Subcutaneous adipose tissue (tissue), 4 donors: ENCODE data around the gene SLC27A4. TPM values are rescaled to one million over a fixed set of nuclear protein-coding genes. Genes with fewer than 3 reads are reported as not detected.

Experiments
- CTCF ChIP-seq: fragments of 450-650 bp; IDR thresholded peaks from one replicate; pipeline ENCODE4 v1.5.1; 2016; ENCODE audit warnings: low read depth, mild to moderate bottlenecking, control low read depth, antibody characterized with exemption, moderate library complexity
- total RNA-seq, 4 donors: library from RNA; depleted of rRNA; stranded (reverse); fragments of >200 nt; gene quantifications; one replicate each; pipeline ENCODE4 v1.1.0, GENCODE V29; 2016

The SLC27A4 gene
- total RNA-seq, 4 donors from 2014 or later: 10.1 to 17.3 (median 12.3) TPM

GRCh38 chr9:128393970-128394369 is 53.6 kb downstream of the SLC27A4 start:
- no peak for TF ChIP-seq CTCF

GRCh38 chr9:128394379-128395168 is 54.2 kb downstream of the SLC27A4 start:
- TF ChIP-seq CTCF: no peak

- TF ChIP-seq CTCF: no peak
These were observed 56.8 kb downstream of the SLC27A4 start for GRCh38 chr9:128396970-128397613.

- no peak for TF ChIP-seq CTCF
These were observed 57.5 kb downstream of the SLC27A4 start for GRCh38 chr9:128397831-128398230.

- TF ChIP-seq CTCF: no peak
These were observed 59.5 kb downstream of the SLC27A4 start for GRCh38 chr9:128399861-128400260.

GRCh38 chr9:128404560-128404959 is 64.2 kb downstream of the SLC27A4 start:
- TF ChIP-seq CTCF: no peak

- no peak for TF ChIP-seq CTCF
These were observed 64.9 kb downstream of the SLC27A4 start for GRCh38 chr9:128405077-128405779.
